ENCODE results near the gene TBPL1. TPM values are rescaled to one million over a fixed set of nuclear protein-coding genes. Genes with fewer than 3 reads are reported as not detected.

The TBPL1 gene
- polyA plus RNA-seq, 1 donor (not counting 4 experiments of a cell fraction or from before 2014, with no cell fraction given), result 39.1 TPM

- H3K4me3 ChIP-seq (ENCODE audit: control insufficient read depth in 2 of 3, extremely low read depth in 1 of 3, insufficient read depth in 2 of 3, low read depth in 1 of 3, low read length in 3 of 3), result no peak overlapping the region
- no peaks in the 10 kb centered on the region for H3K9me1 ChIP-seq (ENCODE audit: control insufficient read depth, extremely low read depth, insufficient read depth, low read length)
- H3K27ac ChIP-seq (ENCODE audit: control insufficient read depth, insufficient read depth, low read length), result no peak overlapping the region
- FAIRE-seq (no peak), DNase-seq (ENCODE audit: low read depth, low spot score) (no peak)
- no peaks in the 10 kb centered on the region for H4K20me1 ChIP-seq (ENCODE audit: control insufficient read depth, extremely low read depth, insufficient read depth, low read length)
- no peak overlapping the region for H3K9ac ChIP-seq (ENCODE audit: control insufficient read depth, extremely low read depth, insufficient read depth, low read length)
- H3K27me3 ChIP-seq (ENCODE audit: control insufficient read depth, extremely low read depth, insufficient read depth, low read length), result no peaks in the 10 kb centered on the region
- TF ChIP-seq CTCF (optimal IDR thresholded peaks at IDR 0.05 in 1 of 3, IDR thresholded peaks at IDR 0.05 in 1 of 3, conservative IDR thresholded peaks at IDR 0.05 in 1 of 3; ENCODE audit: extremely low read depth in 1 of 3, insufficient read depth in 2 of 3, low read length in 3 of 3) (no peak), EZH2 (IDR thresholded peaks at IDR 0.05; ENCODE audit: low read length) (no peak)
- no peaks in the 10 kb centered on the region for H3K79me2 ChIP-seq (ENCODE audit: control insufficient read depth, insufficient read depth, low read length)
- no peak overlapping the region for H2AFZ ChIP-seq (ENCODE audit: control insufficient read depth, low read length)
- no peak overlapping the region for H3K4me2 ChIP-seq (ENCODE audit: control insufficient read depth, extremely low read depth, insufficient read depth, low read depth, low read length)
- no peaks in the 10 kb centered on the region for H3K9me3 ChIP-seq (ENCODE audit: control insufficient read depth, low read depth, low read length)
- H3K4me1 ChIP-seq (ENCODE audit: control insufficient read depth, extremely low read depth, insufficient read depth, low read length), result no peaks in the 10 kb centered on the region
- peaks cover 0 to 2% of the 10 kb centered on the region in 2 experiments for H3K36me3 ChIP-seq (ENCODE audit: control insufficient read depth in 2 of 2, extremely low read depth in 1 of 2, insufficient read depth in 2 of 2, low read length in 2 of 2)
- dilution Hi-C loops (cut with MboI; ENCODE audit: extremely low pct_ligation_motif_present, low sequenced_read_pairs), result no loop called here
Measured at GRCh38 chr6:133991096-133991593, 38.1 kb downstream of the TBPL1 start.

- H3K27me3 ChIP-seq (ENCODE audit: control insufficient read depth, extremely low read depth, insufficient read depth, low read length), result no peaks in the 10 kb centered on the region
- no peak overlapping the region for H3K4me3 ChIP-seq (ENCODE audit: control insufficient read depth in 2 of 3, extremely low read depth in 1 of 3, insufficient read depth in 2 of 3, low read depth in 1 of 3, low read length in 3 of 3)
- H3K9ac ChIP-seq (ENCODE audit: control insufficient read depth, extremely low read depth, insufficient read depth, low read length), result no peak overlapping the region
- H3K4me2 ChIP-seq (ENCODE audit: control insufficient read depth, extremely low read depth, insufficient read depth, low read depth, low read length), result no peak overlapping the region
- H3K27ac ChIP-seq (ENCODE audit: control insufficient read depth, insufficient read depth, low read length), result no peak overlapping the region
- FAIRE-seq (no peak), DNase-seq (ENCODE audit: low read depth, low spot score) (no peak)
- H2AFZ ChIP-seq (ENCODE audit: control insufficient read depth, low read length), result no peak overlapping the region
- no peaks in the 10 kb centered on the region for H3K79me2 ChIP-seq (ENCODE audit: control insufficient read depth, insufficient read depth, low read length)
- H3K9me1 ChIP-seq (ENCODE audit: control insufficient read depth, extremely low read depth, insufficient read depth, low read length), result no peaks in the 10 kb centered on the region
- dilution Hi-C loops (cut with MboI; ENCODE audit: extremely low pct_ligation_motif_present, low sequenced_read_pairs), result no loop called here
- no peaks in the 10 kb centered on the region for H3K4me1 ChIP-seq (ENCODE audit: control insufficient read depth, extremely low read depth, insufficient read depth, low read length)
- no peaks in the 10 kb centered on the region for H4K20me1 ChIP-seq (ENCODE audit: control insufficient read depth, extremely low read depth, insufficient read depth, low read length)
- no peaks in the 10 kb centered on the region for H3K9me3 ChIP-seq (ENCODE audit: control insufficient read depth, low read depth, low read length)
- TF ChIP-seq CTCF (optimal IDR thresholded peaks at IDR 0.05 in 1 of 3, IDR thresholded peaks at IDR 0.05 in 1 of 3, conservative IDR thresholded peaks at IDR 0.05 in 1 of 3; ENCODE audit: extremely low read depth in 1 of 3, insufficient read depth in 2 of 3, low read length in 3 of 3) (no peak), EZH2 (IDR thresholded peaks at IDR 0.05; ENCODE audit: low read length) (no peak)
- H3K36me3 ChIP-seq (ENCODE audit: control insufficient read depth in 2 of 2, extremely low read depth in 1 of 2, insufficient read depth in 2 of 2, low read length in 2 of 2), result peaks cover 0 to 2% of the 10 kb centered on the region in 2 experiments
Measured at GRCh38 chr6:133992992-133993680, 40.1 kb downstream of the TBPL1 start.
